DND-41 (cell line): ENCODE results near the gene AK8.

Experiments used
- EZH2 ChIP-seq: IDR thresholded peaks from 3 replicates; pipeline ENCODE4 v1.6.1; 2012; ENCODE audit warnings: borderline replicate concordance, low read depth, mild to moderate bottlenecking, moderate library complexity, low read length, inconsistent platforms; ENCODE audit not compliant: severe bottlenecking
- TF ChIP-seq, protein P1 (sequence below): IDR thresholded peaks from 2 replicates; pipeline ENCODE4 v1.5.1; 2012; ENCODE audit warnings: borderline replicate concordance, low read length, moderate library complexity, mild to moderate bottlenecking; ENCODE audit not compliant: poor library complexity, severe bottlenecking; ENCODE audit errors: extremely low read depth

DNA sequence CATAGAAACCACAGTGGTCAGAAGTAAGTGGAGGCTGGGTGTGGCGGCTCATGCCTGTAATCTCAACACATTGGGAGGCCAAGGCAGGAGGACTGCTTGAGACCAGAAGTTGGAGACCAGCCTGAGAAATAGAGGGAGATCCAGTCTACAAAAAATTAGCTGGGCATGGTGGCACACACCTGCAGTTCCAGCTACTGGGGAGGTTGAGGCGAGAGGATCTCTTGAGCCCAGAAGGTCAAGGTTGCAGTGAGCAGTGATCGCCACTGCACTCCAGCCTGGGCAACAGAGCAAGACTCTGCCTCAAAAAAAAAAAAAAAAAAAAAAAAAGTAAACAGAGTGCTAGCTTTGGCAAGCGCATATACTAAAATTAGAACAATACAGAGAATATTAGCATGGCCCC, 24.6 kb downstream of the AK8 start:
- TF ChIP-seq, protein P1, sequence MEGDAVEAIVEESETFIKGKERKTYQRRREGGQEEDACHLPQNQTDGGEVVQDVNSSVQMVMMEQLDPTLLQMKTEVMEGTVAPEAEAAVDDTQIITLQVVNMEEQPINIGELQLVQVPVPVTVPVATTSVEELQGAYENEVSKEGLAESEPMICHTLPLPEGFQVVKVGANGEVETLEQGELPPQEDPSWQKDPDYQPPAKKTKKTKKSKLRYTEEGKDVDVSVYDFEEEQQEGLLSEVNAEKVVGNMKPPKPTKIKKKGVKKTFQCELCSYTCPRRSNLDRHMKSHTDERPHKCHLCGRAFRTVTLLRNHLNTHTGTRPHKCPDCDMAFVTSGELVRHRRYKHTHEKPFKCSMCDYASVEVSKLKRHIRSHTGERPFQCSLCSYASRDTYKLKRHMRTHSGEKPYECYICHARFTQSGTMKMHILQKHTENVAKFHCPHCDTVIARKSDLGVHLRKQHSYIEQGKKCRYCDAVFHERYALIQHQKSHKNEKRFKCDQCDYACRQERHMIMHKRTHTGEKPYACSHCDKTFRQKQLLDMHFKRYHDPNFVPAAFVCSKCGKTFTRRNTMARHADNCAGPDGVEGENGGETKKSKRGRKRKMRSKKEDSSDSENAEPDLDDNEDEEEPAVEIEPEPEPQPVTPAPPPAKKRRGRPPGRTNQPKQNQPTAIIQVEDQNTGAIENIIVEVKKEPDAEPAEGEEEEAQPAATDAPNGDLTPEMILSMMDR = no peak
- no peak for TF ChIP-seq EZH2
